LHCN-M2 (cell line): ENCODE data around the gene CDH2. TPM values are rescaled to one million over a fixed set of nuclear protein-coding genes. Genes with fewer than 3 reads are reported as not detected.
A peak's percentile ranks its signal among the peaks of the same experiment; 100 is the strongest.

Experiments used
- DNase-seq: peaks from one replicate; pipeline ENCODE4 v3.0.0-alpha.2; 2012; ENCODE audit warnings: low read depth
- total RNA-seq: library from RNA; depleted of rRNA; stranded (reverse); fragments of >200 nt; gene quantifications from 2 replicates; pipeline ENCODE4 v1.2.3, GENCODE V29; 2014

Gene CDH2
- total RNA-seq, 1 experiment from 2014 or later = 31.1 TPM

DNA sequence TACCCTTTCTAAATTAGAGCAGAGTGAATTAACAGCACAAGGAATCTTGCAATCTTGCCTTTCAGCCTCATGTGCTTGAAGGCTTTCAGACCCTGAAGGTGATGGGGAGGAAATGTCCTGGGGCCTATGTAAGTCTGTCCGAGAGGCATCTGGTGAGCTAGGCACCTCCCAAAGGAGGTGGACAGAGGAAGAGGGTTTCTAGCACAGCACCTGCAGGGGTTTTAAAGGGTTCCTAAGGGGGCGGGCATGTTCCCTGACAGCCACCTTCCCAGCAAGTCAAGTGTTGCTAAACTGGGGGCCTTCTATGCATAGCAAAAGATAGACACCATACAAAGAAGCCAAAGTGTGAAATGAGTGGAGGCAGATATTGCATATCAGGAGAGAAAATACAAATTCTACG, 88.5 kb downstream of the CDH2 start:
- DNase-seq = no peak

DNA sequence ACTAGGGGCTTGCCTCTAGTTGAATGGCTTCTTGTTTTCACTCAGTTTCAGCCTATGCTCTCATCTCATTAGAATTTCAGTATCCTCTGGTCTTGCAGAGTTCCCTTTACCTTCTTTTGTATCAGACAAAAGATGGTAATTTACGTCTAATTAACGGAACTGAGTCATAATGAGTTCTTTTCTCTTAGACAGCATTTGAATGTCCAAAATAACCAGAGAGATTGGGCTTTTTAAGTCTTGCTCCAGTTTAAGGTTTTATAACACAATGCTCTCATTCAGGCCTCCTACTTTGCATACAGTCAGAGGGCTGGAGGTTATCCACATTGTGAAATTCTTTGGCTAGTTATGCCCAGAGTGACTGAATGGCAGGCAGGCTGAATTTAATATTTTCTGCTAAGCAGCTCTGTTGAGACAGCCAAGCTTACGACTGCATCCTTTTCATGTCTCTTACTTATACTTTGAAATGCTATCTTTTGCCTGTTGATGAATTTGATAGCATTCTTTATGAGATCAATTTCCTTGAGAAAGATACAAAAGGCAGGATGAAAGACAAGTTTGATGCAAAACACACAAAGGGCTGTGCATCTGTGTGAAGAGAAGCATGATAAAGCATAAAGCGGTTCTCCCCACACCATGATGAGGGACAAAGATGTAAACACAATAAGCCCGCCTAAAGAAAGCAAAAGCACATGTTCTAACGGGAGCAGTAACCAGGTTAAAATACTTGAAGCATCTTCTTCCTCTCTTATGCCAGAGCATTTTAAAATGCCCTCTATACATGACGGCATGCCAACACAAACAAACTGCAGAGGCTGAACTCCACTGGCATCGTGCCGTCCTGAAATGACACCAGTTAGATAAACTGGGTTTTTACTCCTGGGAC, 90.0 kb downstream of the CDH2 start:
- DNase-seq = peak; percentile 67

DNA sequence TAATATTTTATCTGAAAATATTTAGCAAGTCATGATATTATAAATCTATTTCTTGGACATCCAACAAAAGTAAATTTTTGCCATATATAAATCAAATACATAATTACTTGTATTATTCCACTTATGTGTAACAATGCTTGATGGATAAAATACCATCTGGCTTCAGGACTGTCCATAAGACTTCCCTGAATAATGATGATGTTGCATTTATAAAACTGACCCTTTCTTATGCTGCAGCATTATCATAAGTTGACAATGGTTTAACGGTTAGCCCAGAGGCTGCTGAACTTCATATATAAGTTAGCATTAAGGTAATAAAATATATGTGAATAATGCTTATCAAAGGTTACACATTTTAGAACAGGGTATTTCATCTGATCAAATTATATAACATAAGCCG, 95.4 kb downstream of the CDH2 start:
- DNase-seq = no peak

GRCh38 chr18:28080876-28081300, 96.0 kb downstream of the CDH2 start:
- no peak for DNase-seq

DNA sequence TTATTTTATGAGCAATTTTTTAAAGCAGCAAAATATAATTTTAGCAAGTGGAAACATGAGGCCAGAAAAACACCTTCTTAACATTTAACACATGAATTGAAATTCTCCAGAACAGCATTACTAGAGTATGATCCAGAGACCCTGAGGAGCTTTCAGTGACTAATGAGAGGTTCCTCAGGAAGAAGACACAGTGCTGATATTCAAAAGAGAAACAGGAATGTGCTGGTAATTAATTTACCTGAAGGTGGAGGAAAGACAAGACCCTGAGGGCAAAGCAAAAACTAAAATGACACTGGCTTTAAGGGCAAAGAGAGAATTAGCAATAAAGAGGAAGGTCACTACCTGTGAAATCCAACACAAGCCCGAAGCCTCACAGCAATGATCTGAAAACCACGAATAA, 97.0 kb downstream of the CDH2 start:
- no peak for DNase-seq

DNA sequence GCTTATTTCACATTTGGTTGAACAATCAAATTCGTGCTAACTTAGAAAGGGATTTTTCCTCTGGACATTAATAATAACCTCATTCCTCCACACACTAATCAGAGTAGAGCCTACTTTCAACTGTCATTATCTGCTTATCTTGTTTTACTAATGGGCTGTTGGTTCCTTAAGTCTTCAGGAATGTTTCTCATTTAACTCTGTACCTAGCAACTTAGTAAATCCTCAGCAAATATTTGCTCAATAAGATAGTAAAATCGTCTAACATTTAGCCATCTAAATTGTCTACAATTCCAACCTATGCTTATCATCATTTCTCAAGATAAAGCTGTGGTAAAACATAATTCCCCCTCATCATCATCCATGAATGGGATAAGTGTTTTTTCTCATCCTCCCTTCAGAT, 98.1 kb downstream of the CDH2 start:
- DNase-seq = no peak

- DNase-seq = no peak
Observed at GRCh38 chr18:28078298-28078697, 98.6 kb downstream of the CDH2 start.

GRCh38 chr18:28075501-28075900, 101.4 kb downstream of the CDH2 start:
- DNase-seq = peak; percentile 84

DNA sequence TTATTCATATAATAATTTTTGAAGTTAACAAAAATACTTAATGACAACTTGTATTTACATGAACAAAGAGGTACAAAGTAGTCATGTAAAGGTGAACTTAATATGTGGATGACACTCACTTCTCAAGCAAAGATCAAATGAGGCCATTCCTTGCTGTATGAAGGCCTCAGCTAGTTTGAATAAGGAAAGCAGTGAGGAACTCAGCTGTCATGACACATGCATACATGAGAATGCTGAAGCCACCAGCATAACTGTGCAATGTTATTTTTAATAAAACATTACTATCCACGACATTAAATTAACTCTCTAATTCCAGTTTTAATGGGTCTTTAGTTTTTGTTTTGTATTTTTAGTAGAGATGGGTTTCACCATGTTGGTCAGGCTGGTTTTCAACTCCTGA, 102.9 kb downstream of the CDH2 start:
- no peak for DNase-seq

GRCh38 chr18:28073658-28074057, 103.3 kb downstream of the CDH2 start:
- no peak for DNase-seq

- DNase-seq = no peak
Observed at GRCh38 chr18:28071199-28071598, 105.7 kb downstream of the CDH2 start.

DNA sequence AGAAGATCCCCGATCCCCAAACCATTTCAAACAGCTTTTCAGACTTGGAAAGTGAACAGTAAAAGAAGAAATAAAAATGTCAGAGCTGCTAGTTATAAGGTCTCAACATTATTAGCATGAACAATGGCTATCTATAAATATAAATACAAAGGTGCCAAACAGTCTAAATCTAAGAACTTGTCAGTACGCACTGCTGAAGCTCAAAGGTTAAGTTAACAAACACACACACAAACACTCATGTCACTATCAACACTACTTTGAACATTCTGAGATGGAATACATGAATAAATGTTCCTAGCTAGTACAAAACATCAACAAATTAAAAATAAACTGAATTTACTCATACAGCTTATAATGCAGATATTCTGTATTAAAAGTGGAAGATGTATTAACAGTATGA, 108.7 kb downstream of the CDH2 start:
- DNase-seq = no peak

GRCh38 chr18:28067346-28067745, 109.6 kb downstream of the CDH2 start:
- no peak for DNase-seq

DNA sequence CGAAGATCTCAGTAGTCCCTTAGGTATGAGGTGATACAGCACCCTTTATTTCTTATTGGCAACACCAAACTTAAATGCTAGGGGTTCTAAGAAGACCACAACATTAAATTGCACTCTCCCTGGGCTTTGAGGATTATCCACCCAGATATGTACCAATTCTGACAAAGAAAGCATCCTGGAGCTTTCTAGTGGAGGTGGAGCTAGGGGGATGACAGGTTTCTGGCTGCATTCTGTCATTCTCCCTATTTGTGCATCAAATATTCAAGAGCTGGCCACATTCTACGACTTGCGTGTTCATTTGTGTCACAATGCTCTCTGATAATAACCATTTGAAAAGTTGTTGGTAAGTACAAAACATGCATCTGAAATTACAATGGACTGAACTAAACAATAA, 111.1 kb downstream of the CDH2 start:
- DNase-seq = no peak

DNA sequence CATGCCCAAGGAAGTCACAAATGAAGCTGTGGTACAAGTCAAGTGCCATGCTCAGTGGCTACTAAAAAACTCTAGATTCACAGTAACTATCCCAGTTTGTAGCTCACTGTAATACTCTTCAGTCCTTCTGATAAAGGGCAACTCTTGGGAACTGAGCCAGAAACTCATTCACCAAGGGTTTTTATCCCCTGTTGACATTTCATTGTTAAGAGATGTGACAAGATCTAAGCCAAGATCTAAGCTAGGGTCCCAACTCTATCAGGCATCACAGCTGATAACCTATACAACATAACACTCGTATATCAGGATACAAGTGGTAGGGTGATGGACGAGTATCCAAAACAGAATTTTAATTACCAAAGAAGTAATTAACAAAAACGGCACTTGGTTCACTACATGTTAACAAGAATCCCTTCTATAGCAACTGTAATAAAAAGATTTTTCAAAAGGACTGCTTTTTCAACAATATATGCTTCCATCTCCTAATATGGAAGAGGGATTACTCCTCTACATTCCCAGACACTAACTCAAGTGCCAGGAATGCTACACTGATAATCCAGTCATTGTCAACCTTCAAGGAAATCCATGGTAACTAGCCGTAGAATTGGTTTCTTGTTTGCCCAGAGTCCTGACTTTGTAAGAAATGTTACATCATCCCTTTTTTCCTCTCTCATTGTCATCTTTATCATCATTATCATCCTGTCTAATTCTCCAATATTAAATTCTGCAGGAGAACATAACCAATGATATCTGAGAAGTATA, 111.7 kb downstream of the CDH2 start:
- DNase-seq = peak; percentile 85

DNA sequence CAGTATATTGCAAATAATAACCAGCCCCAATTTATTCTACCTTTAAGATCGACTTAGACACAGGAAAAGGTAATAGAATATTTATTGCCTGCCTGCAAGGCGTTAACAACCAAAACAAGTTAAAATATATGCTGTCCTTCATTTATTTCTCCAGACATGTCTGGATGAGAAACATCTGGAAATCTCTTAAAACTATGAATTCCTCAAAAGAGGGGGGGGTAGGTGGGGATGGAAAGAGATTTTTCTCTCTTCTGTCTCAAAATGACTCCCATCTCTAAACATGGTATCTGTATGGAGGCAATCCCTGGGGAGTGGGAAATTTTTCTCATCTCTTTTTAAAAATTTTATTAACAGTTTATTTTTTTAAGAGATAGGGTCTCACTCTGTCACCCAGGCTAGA, 113.0 kb downstream of the CDH2 start:
- DNase-seq = no peak

GRCh38 chr18:28063271-28063761, 113.6 kb downstream of the CDH2 start:
- peak; percentile 83 for DNase-seq

DNA sequence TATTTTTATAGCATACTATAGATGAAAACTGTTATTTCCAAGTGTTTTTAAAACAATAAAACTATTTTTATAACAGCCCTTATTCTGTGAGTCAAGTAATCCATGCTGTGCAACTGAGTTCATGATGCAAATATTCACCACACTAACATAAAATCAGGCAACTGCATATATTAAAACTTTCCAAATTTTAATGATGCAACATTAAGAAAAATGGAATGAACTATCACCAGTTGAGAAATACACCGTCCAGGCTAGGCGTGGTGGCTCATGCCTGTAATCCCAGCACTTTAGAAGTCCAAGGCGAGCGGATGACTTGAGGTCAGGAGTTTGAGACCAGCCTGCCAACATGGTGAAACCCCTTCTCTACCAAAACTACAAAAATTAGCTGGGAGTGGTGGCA, 114.5 kb downstream of the CDH2 start:
- DNase-seq = peak; percentile 23

DNA sequence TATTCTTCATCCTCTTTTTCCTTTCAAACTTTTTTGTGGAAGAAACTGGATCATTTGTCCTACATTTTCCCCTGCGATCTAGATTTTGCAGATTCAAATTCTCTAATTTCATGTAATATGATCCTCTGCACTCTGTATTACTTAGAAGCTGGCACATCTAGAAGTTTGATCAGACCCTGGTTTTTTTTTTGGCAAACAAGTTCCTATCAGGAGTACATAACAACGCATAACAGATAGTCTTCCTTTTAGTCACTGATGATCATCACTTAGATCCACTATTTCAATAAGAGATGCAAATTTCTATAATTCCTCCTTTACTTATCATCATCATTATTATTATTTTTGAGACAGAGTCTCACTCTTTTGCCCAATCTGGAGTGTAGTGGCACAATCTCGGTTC, 117.1 kb downstream of the CDH2 start:
- no peak for DNase-seq

GRCh38 chr18:28050545-28050944, 126.4 kb downstream of the CDH2 start:
- DNase-seq = no peak

GRCh38 chr18:28048612-28049011, 128.3 kb downstream of the CDH2 start:
- no peak for DNase-seq

GRCh38 chr18:28045880-28046279, 131.1 kb downstream of the CDH2 start:
- DNase-seq = no peak
